Astrocyte (in vitro differentiated cells and primary cell): Measurements from ENCODE around the gene COMMD7.

Source experiments
- EZH2 ChIP-seq: IDR thresholded peaks from 2 replicates; pipeline ENCODE4 v1.6.1; 2012; ENCODE audit warnings: mild to moderate bottlenecking, low read length, inconsistent platforms; ENCODE audit not compliant: insufficient read depth
- TF ChIP-seq, protein P1 (sequence below): IDR thresholded peaks from 2 replicates; pipeline ENCODE4 v1.5.1; 2011; ENCODE audit warnings: low read depth, mild to moderate bottlenecking, inconsistent platforms, low read length, moderate library complexity; ENCODE audit not compliant: insufficient read depth

DNA sequence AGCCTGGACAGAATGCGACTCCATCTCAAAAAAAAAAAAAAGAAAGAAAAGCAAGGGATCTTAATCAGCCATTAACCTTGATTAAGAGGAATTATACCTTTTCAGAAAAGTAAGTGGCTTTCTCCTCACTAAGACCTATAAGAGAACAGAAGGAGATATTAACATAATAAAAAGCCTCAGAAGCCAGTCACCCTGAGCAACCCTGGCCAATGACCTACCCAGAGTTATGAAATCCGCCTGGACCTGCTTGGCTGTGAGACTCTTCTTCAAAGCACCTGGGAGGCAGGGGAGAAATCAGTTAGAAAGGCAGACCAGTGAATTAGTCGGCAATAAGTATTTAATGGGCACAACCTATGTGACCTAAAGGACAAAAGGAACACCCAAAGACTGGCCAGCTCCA lies 36.8 kb downstream of the COMMD7 start:
- TF ChIP-seq EZH2 = no peak
- TF ChIP-seq, protein P1, sequence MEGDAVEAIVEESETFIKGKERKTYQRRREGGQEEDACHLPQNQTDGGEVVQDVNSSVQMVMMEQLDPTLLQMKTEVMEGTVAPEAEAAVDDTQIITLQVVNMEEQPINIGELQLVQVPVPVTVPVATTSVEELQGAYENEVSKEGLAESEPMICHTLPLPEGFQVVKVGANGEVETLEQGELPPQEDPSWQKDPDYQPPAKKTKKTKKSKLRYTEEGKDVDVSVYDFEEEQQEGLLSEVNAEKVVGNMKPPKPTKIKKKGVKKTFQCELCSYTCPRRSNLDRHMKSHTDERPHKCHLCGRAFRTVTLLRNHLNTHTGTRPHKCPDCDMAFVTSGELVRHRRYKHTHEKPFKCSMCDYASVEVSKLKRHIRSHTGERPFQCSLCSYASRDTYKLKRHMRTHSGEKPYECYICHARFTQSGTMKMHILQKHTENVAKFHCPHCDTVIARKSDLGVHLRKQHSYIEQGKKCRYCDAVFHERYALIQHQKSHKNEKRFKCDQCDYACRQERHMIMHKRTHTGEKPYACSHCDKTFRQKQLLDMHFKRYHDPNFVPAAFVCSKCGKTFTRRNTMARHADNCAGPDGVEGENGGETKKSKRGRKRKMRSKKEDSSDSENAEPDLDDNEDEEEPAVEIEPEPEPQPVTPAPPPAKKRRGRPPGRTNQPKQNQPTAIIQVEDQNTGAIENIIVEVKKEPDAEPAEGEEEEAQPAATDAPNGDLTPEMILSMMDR = no peak
